SU-DHL-6 (cell line): ENCODE measurements around the gene PPP2R2D.

Experiments used
- H2AFZ ChIP-seq: fragments of 200-600 bp; sonication (generic); 2 replicates; pipeline ENCODE4 v1.6.1; 2014; ENCODE audit warnings: low read depth, mild to moderate bottlenecking, moderate library complexity, mixed read lengths, antibody characterized with exemption, low read length; ENCODE audit not compliant: severe bottlenecking
- H3F3A ChIP-seq: fragments of 200-600 bp; shearing (Covaris generic); 2 replicates; pipeline ENCODE4 v1.6.0; 2016; ENCODE audit warnings: antibody characterized with exemption, mild to moderate bottlenecking; ENCODE audit not compliant: insufficient read depth
- H3K27ac ChIP-seq: fragments of 200-600 bp; sonication (generic); 2 replicates; pipeline ENCODE4 v1.5.1; 2016; ENCODE audit warnings: low read depth, mild to moderate bottlenecking, low read length, moderate library complexity, mixed read lengths
- H3K27me3 ChIP-seq: fragments of 200-600 bp; sonication (generic), shearing (Covaris generic); 2 replicates; pipeline ENCODE4 v1.6.0; 2014; ENCODE audit warnings: mild to moderate bottlenecking, low read length
- H3K36me3 ChIP-seq: fragments of 200-600 bp; sonication (generic); 2 replicates; pipeline ENCODE4 v1.6.1; 2014; ENCODE audit warnings: mild to moderate bottlenecking, low read length, mixed read lengths
- H3K4me2 ChIP-seq: fragments of 300-600, 200-600 bp; shearing (Covaris generic), sonication (generic); 2 replicates; pipeline ENCODE4 v1.6.0; 2014; ENCODE audit warnings: low read length, low read depth, mild to moderate bottlenecking; ENCODE audit not compliant: poor library complexity, severe bottlenecking
- H3K4me3 ChIP-seq: fragments of 200-600 bp; sonication (generic); 2 replicates; pipeline ENCODE4 v1.5.1; 2014; ENCODE audit warnings: antibody characterized with exemption, low read length, mild to moderate bottlenecking, mixed read lengths; ENCODE audit not compliant: insufficient read depth, poor library complexity, severe bottlenecking
- H3K79me2 ChIP-seq: fragments of 200-600 bp; sonication (generic); 2 replicates; pipeline ENCODE4 v1.6.1; 2014; ENCODE audit warnings: mild to moderate bottlenecking, low read length, moderate library complexity; ENCODE audit not compliant: insufficient read depth
- H3K9ac ChIP-seq: fragments of 200-600 bp; sonication (generic); 2 replicates; pipeline ENCODE4 v1.7.0; 2014; ENCODE audit warnings: mild to moderate bottlenecking, low read length
- H3K9me2 ChIP-seq: fragments of 200-600 bp; sonication (generic); replicated peaks from 2 replicates; pipeline ENCODE4 v1.6.1; 2014; ENCODE audit warnings: low read length; ENCODE audit not compliant: insufficient read depth
- H3K9me3 ChIP-seq: fragments of 200-600 bp; sonication (generic); 2 replicates; pipeline ENCODE4 v1.6.1; 2014; ENCODE audit warnings: low read length, mixed read lengths; ENCODE audit not compliant: insufficient read depth
- H4K20me1 ChIP-seq: fragments of 200-600 bp; sonication (generic); 2 replicates; pipeline ENCODE4 v1.6.1; 2014; ENCODE audit warnings: low read depth, mild to moderate bottlenecking, antibody characterized with exemption, low read length, moderate library complexity, mixed read lengths
- EZH2phosphoT487 ChIP-seq: fragments of 200-600 bp; sonication (generic), shearing (Covaris generic); conservative IDR thresholded peaks from 2 replicates; pipeline ENCODE4 v1.6.1; 2018; ENCODE audit warnings: mild to moderate bottlenecking, antibody characterized with exemption, low read length, moderate library complexity, mixed read lengths
- TF ChIP-seq, protein P1 (sequence below): fragments of 200-600 bp; sonication (generic); IDR thresholded peaks from one replicate; pipeline ENCODE4 v1.5.1; 2017; ENCODE audit warnings: antibody characterized with exemption, mild to moderate bottlenecking, low read length, moderate library complexity; ENCODE audit not compliant: insufficient read depth, poor library complexity, severe bottlenecking

The PPP2R2D gene

DNA sequence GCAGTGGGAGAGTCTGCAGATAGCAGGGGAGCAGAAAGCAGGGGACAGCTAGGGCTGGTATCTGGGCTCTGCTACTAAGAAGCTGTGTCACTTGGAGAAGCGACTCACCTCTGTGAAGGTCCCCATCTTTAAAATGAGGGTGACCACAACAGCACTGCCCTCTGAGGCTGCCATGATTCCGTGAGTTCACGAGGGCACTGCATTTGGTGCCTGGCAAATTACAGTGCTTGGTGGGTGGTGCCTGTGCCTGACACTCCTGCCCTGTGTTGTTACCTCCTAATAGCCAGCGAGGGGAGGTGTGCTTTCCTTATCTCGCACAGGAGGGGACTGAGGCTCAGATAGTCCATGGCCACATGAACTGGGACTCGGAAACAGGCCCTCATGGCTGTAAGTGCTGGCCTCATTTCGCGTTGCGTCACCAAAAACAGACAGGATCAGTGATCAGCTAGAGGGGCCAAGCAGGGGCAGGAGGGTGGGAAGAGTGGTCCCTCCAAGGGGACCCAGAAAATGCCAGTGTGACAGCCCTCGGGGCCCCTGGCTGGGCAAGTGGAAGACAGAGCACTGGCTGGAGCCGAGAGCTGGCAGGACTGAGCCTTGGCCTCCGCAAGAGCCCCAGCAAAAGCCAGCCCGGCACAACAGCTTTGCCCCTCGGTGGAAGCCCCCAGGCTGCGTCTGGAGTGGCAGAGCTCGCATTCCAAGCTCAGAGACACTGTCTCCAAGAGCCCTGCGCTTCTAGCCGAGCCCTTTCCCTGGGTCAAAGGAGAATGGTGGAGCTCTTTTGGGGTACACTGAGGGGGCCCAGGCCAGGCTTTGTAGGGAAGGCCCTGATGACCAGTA, 98.3 kb downstream of the PPP2R2D start:
- H3K27ac ChIP-seq = no peak overlapping the region
- TF ChIP-seq, protein P1, sequence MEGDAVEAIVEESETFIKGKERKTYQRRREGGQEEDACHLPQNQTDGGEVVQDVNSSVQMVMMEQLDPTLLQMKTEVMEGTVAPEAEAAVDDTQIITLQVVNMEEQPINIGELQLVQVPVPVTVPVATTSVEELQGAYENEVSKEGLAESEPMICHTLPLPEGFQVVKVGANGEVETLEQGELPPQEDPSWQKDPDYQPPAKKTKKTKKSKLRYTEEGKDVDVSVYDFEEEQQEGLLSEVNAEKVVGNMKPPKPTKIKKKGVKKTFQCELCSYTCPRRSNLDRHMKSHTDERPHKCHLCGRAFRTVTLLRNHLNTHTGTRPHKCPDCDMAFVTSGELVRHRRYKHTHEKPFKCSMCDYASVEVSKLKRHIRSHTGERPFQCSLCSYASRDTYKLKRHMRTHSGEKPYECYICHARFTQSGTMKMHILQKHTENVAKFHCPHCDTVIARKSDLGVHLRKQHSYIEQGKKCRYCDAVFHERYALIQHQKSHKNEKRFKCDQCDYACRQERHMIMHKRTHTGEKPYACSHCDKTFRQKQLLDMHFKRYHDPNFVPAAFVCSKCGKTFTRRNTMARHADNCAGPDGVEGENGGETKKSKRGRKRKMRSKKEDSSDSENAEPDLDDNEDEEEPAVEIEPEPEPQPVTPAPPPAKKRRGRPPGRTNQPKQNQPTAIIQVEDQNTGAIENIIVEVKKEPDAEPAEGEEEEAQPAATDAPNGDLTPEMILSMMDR = no peak
- no peak for TF ChIP-seq EZH2phosphoT487
- H3K9me3 ChIP-seq = no peaks in the 10 kb centered on the region
- H3K4me2 ChIP-seq = no peak overlapping the region
- no peak overlapping the region for H3K4me3 ChIP-seq
- no peaks in the 10 kb centered on the region for H3K79me2 ChIP-seq
- no peak overlapping the region for H2AFZ ChIP-seq
- H4K20me1 ChIP-seq = no peaks in the 10 kb centered on the region
- no peaks in the 10 kb centered on the region; the same call in 1 of the 2 replicates for H3K27me3 ChIP-seq
- no peaks in the 10 kb centered on the region for H3F3A ChIP-seq
- no peak overlapping the region for H3K9ac ChIP-seq
- no peaks in the 10 kb centered on the region for H3K36me3 ChIP-seq
- H3K9me2 ChIP-seq = no peaks in the 10 kb centered on the region

DNA sequence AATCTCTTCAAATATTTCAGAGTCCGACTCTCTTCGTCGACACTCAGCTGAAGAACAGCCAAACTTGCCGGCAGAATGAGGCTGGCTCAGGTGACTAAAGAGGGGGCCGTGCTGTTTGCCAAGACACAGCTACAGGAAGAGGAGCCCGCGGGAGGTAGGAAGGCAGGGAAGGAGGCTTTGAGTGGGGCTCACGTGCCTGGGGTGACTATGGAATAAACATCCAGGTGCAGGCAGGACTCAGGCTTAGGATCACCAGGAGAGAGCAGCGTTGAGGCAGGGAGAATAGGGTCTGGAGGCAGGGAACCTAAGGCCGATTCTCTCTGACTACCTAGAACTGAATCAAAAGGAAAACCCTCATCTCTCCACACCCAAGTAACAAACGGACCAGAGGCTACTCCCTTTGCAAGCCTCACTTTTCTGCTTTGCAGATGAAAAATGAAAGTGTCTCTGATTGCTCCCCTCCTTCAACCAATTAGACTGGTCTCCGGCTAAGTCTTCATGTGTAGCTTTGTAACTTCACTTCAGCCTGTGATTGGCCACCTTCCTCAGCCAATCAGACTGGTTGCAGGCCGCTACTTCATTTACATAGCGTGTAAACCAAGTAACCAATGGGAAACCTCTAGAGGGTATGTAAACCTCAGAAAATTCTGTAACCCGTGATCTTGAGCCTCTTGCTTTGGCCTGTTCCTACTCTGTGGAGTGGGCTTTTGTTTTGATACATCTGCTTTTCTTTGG, 100.6 kb downstream of the PPP2R2D start:
- Histone ChIP-seq H2AFZ (no peak overlapping the region), H3K9ac (no peak overlapping the region), H4K20me1 (no peaks in the 10 kb centered on the region), H3K27ac (no peak overlapping the region), H3K9me3 (no peaks in the 10 kb centered on the region), H3K36me3 (no peaks in the 10 kb centered on the region), H3K4me2 (no peak overlapping the region), H3K4me3 (no peak overlapping the region), H3K9me2 (no peaks in the 10 kb centered on the region), H3K27me3 (no peaks in the 10 kb centered on the region; the same call in 1 of the 2 replicates), H3F3A (no peaks in the 10 kb centered on the region), H3K79me2 (no peaks in the 10 kb centered on the region)
- TF ChIP-seq, protein P1 = no peak
- TF ChIP-seq EZH2phosphoT487 = no peak

DNA sequence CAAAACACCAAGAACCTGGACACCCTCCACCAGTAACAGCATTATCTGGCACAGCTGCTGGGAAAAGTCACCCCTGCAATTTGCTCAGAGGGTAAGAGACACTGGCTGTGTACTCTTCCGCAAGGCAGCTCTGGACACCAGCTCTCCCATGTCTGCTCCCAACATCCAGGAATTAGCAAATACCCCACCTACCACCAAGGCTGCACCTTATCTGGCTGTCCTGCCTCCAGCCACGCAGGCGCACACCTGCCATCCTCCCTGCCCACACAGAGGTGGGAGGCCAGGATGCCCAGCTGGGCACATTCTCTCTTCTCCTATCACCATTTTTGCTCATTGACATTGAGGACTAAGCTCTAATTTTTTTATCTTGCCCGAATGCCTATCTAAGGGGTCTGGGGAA, 101.2 kb downstream of the PPP2R2D start:
- H3K36me3 ChIP-seq = no peaks in the 10 kb centered on the region
- H3K4me3 ChIP-seq = no peak overlapping the region
- H3K9ac ChIP-seq = no peak overlapping the region
- H3K27me3 ChIP-seq = no peaks in the 10 kb centered on the region; the same call in 1 of the 2 replicates
- H2AFZ ChIP-seq = no peak overlapping the region
- H3F3A ChIP-seq = no peaks in the 10 kb centered on the region
- H3K9me2 ChIP-seq = no peaks in the 10 kb centered on the region
- no peaks in the 10 kb centered on the region for H4K20me1 ChIP-seq
- no peak overlapping the region for H3K4me2 ChIP-seq
- H3K27ac ChIP-seq = no peak overlapping the region
- no peaks in the 10 kb centered on the region for H3K9me3 ChIP-seq
- no peak for TF ChIP-seq EZH2phosphoT487
- TF ChIP-seq, protein P1 = no peak
- no peaks in the 10 kb centered on the region for H3K79me2 ChIP-seq
